Calu3 (cell line): ENCODE results near the gene ACBD5. TPM values are rescaled to one million over a fixed set of nuclear protein-coding genes. Genes with fewer than 3 reads are reported as not detected.

ENCODE experiments used
- BruUV-seq: library from RNA; stranded (reverse); fragments of 400-500 nt; replicated peaks from 2 replicates; lab custom pipeline; 2021; lab: Mats Ljungman, UMichigan
- CTCF ChIA-PET: fragments of 300-600 bp; sonication (Branson Sonifier 250); formaldehyde crosslinking; loops from one replicate; lab custom pipeline; 2022; ENCODE audit warnings: antibody characterized with exemption; lab: Charles Lee
- DNase-seq: peaks from one replicate; pipeline ENCODE4 v3.0.0; 2022
- H3K27ac Mint-ChIP-seq: one replicate; pipeline ENCODE4 v1.8.0; 2022; ENCODE audit warnings: mixed read lengths; ENCODE audit not compliant: unreplicated experiment
- H3K27me3 Mint-ChIP-seq: one replicate; pipeline ENCODE4 v1.8.0; 2022; ENCODE audit warnings: mixed read lengths; ENCODE audit not compliant: unreplicated experiment
- H3K36me3 Mint-ChIP-seq: one replicate; pipeline ENCODE4 v1.8.0; 2022; ENCODE audit warnings: mild to moderate bottlenecking, moderate library complexity, mixed read lengths; ENCODE audit not compliant: insufficient read depth, unreplicated experiment
- H3K4me1 Mint-ChIP-seq: one replicate; pipeline ENCODE4 v1.8.0; 2022; ENCODE audit warnings: mild to moderate bottlenecking, low read depth, mixed read lengths; ENCODE audit not compliant: unreplicated experiment
- H3K4me3 Mint-ChIP-seq: one replicate; pipeline ENCODE4 v1.8.0; 2022; ENCODE audit warnings: mild to moderate bottlenecking, low read depth, moderate library complexity, mixed read lengths; ENCODE audit not compliant: unreplicated experiment
- H3K9me3 Mint-ChIP-seq: one replicate; pipeline ENCODE4 v1.8.0; 2022; ENCODE audit warnings: low read depth, mixed read lengths; ENCODE audit not compliant: unreplicated experiment
- intact Hi-C: fragments of 100-400 bp; cut with micrococcal nuclease; formaldehyde crosslinking; loops from one replicate; pipeline ENCODE4 v1.10.0; 2022; ENCODE audit not compliant: unreplicated experiment
- total RNA-seq: library from RNA; stranded (reverse); gene quantifications from 2 replicates; pipeline ENCODE4 v1.2.3, GENCODE V29; 2022
- TF ChIP-seq, protein P1 (sequence below): fragments of 200-600 bp; IDR thresholded peaks from one replicate; pipeline ENCODE4 v1.8.0; 2022; ENCODE audit warnings: antibody characterized with exemption; ENCODE audit not compliant: unreplicated experiment

The ACBD5 gene
- total RNA-seq, 1 experiment from 2014 or later, result 34.1 TPM

DNA sequence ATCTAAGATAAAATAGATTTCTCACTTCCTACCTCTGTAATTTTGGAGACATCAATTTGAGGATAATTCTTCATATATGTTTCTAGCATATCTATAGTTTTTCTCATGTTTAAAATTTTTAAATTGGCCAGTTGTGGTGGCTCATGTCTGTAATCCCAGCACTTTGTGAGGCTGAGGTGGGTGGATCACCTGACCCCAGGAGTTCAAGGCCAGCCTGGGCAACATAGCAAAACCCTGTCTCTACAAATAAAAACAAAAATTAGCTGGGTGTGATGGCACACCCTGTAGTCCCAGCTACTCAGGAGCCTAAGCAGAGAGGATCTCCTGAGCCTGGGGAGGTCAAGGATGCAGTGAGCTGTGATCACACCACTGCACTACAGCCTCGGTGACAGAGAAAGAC lies 4.9 kb downstream of the ACBD5 start:
- no peaks in the 10 kb centered on the region for H3K4me1 Mint-ChIP-seq
- CTCF ChIA-PET, result interaction anchor here (0.9 kb wide), 1 partner anchor 17 kb away, joined by 3 read pairs; no protein-coding TSS in a partner anchor
- H3K36me3 Mint-ChIP-seq, result peaks cover 38% of the 10 kb centered on the region
- H3K9me3 Mint-ChIP-seq, result no peaks in the 10 kb centered on the region
- no peak overlapping the region for H3K27ac Mint-ChIP-seq
- TF ChIP-seq, protein P1, sequence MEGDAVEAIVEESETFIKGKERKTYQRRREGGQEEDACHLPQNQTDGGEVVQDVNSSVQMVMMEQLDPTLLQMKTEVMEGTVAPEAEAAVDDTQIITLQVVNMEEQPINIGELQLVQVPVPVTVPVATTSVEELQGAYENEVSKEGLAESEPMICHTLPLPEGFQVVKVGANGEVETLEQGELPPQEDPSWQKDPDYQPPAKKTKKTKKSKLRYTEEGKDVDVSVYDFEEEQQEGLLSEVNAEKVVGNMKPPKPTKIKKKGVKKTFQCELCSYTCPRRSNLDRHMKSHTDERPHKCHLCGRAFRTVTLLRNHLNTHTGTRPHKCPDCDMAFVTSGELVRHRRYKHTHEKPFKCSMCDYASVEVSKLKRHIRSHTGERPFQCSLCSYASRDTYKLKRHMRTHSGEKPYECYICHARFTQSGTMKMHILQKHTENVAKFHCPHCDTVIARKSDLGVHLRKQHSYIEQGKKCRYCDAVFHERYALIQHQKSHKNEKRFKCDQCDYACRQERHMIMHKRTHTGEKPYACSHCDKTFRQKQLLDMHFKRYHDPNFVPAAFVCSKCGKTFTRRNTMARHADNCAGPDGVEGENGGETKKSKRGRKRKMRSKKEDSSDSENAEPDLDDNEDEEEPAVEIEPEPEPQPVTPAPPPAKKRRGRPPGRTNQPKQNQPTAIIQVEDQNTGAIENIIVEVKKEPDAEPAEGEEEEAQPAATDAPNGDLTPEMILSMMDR, result no peak
- DNase-seq, result no peak
- H3K4me3 Mint-ChIP-seq, result no peak overlapping the region
- H3K27me3 Mint-ChIP-seq, result no peaks in the 10 kb centered on the region
- BruUV-seq, result no TSS peak
- intact Hi-C loops, result no loop called here

DNA sequence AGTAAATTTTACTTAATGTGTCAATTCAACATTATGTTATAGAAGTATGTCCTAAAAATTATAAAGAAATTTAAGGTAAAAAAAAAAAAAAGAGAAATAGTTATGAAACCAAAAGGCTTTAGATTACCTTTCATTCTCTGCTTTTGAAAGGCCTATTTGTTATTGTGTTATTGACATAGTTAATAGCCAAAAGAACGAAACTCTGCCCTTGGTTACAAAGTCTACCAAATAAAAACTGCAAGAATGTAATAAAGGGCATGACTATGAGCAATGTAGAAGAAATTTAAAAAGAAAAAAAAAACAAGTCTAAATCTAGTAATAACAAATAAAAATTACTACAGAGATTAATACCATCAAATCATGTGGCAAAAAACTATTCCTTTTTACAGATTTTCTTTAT lies 10.6 kb downstream of the ACBD5 start:
- Mint-ChIP-seq H3K4me3 (no peak overlapping the region), H3K4me1 (no peaks in the 10 kb centered on the region), H3K27me3 (no peaks in the 10 kb centered on the region), H3K9me3 (no peaks in the 10 kb centered on the region), H3K27ac (no peak overlapping the region), H3K36me3 (peaks cover 15% of the 10 kb centered on the region)
- BruUV-seq, result no TSS peak
- CTCF ChIA-PET, result no interaction called here
- no peak for DNase-seq
- intact Hi-C loops, result no loop called here
- TF ChIP-seq, protein P1, result no peak

DNA sequence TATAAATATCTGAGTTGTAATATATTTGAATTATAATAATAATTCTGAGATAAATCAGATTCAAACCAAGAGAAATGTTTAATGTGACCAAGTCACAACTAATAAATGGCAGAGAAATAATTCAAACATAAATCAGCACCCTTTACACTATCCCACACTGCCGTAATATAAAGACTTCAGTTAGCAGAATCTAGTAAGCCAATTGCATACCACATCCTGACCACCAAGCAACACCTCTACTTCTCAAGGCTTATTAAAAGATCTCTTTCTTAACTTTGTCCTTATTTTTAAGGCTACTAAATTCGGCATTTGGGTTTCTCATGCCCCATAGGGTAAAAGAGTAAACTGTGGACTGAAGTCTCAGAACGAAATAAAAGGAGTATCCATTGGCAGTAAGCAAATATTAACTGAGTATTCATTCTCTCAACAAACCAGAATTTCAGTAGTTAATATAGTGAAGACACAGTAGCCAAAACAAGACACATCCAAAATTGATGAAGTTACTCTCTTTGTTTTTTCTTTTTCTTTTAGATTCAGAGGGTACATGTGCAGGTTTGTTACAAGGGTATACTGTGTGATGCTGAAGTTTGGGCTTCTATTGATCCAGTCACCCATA lies 14.8 kb downstream of the ACBD5 start:
- BruUV-seq, result no TSS peak
- no peak for DNase-seq
- TF ChIP-seq, protein P1, result no peak
- CTCF ChIA-PET, result no interaction called here
- Mint-ChIP-seq H3K27me3 (no peaks in the 10 kb centered on the region), H3K4me3 (no peak overlapping the region), H3K4me1 (no peaks in the 10 kb centered on the region), H3K27ac (no peak overlapping the region), H3K9me3 (no peaks in the 10 kb centered on the region), H3K36me3 (peaks cover 15% of the 10 kb centered on the region)
- intact Hi-C loops, result loop anchor here (2.0 kb wide), 2 partner anchors 59 to 135 kb away; no protein-coding TSS in a partner anchor

DNA sequence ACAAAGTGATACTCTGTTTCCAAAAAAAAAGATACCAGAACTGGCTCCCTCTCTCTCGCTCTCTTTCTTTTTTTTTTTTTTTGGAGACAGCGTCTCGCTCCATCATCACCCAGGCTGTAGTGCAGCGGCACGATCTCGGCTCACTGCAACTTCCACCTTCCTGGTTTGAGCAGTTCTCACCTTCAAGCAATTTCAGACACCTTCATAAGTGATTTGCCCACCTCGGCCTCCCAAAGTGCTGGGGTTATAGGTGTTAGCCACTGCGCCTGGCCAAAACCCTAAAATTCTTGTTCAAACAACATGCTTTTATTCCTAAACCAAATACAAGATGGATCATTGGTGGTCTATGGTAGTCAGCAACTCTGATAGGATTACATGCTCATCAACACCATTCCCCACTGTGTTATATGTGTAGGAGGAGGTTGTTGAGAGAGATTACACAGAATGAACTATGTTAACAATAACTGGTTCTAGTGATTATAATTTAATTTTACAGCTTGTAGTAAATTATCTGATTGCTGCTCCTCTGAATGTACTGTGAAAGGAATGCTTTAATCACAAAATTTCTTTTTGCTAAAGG lies 15.5 kb downstream of the ACBD5 start:
- no peaks in the 10 kb centered on the region for H3K4me1 Mint-ChIP-seq
- CTCF ChIA-PET, result interaction anchor here (0.6 kb wide), 1 partner anchor 279 kb away, joined by 3 read pairs; the partner anchor contains the start of gene RAB18
- TF ChIP-seq, protein P1, result no peak
- H3K36me3 Mint-ChIP-seq, result peaks cover 11% of the 10 kb centered on the region
- H3K4me3 Mint-ChIP-seq, result no peak overlapping the region
- no peak for DNase-seq
- intact Hi-C loops, result loop anchor here (2.0 kb wide), 2 partner anchors 60 to 136 kb away; no protein-coding TSS in a partner anchor
- H3K27ac Mint-ChIP-seq, result no peak overlapping the region
- H3K9me3 Mint-ChIP-seq, result no peaks in the 10 kb centered on the region
- H3K27me3 Mint-ChIP-seq, result no peaks in the 10 kb centered on the region
- BruUV-seq, result no TSS peak
